ENCODE results near the gene CCDC178. TPM values are rescaled to one million over a fixed set of nuclear protein-coding genes. Genes with fewer than 3 reads are reported as not detected.
"Not testable (repeated sequence)": the region's sequence is repeated elsewhere in the genome, so short reads cannot be mapped to it uniquely, and the experiment has no call there.

CCDC178 gene
- total RNA-seq, 1 donor from 2014 or later, result 1.9 TPM

GRCh38 chr18:33231474-33232317 lies 208.8 kb downstream of the CCDC178 start:
- peak; percentile 70 for DNase-seq (ENCODE audit: low spot score)

DNA sequence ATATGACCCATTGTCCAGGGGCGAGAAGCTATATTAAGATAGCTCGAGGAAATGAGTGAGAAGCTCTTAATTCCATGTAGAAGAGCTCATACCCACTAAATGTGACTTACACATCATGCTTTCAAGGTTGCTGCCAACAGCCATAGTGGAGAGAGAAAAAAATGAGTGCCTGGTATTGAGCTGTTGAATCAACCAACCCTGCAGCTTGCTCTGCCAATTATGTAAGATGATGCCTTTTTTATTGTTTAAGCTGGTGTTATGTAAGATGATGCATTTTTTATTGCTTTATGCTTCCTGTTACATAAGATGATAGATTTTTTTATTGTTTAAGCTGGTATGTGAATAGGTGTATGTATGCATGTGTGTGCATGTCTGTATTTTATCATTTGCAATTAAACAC lies 228.2 kb downstream of the CCDC178 start:
- DNase-seq (ENCODE audit: low spot score), result no peak

DNA sequence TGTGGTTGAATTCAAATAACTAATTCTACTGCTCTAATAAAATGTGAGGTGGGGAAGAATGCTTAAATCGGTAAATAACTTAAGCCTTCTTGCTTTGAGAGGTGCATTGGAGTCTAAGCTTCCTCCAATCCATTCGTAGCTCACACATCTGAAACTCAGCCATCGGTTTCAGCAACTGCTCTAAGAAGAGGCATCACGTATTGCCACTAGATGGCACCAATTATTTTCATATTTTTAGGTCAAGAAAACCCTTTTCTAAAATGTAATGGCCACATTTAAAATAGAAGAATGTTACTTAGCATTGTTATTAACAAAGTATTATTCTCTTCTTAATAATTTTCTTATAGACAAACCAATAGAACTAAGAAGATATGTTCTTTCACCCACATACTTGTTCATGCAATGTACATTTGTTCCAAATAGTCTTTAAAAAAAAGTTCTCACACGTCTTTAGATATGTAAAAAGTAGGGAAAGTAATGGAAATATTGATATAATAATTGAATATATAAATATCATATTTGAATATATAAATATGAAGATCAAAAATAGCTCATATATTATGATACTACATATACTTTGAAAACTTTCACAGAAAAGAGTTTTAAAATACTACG lies 229.8 kb downstream of the CCDC178 start:
- DNase-seq (ENCODE audit: low spot score), result no peak

GRCh38 chr18:33205777-33206176 lies 234.7 kb downstream of the CCDC178 start:
- DNase-seq (ENCODE audit: low spot score), result no peak

DNA sequence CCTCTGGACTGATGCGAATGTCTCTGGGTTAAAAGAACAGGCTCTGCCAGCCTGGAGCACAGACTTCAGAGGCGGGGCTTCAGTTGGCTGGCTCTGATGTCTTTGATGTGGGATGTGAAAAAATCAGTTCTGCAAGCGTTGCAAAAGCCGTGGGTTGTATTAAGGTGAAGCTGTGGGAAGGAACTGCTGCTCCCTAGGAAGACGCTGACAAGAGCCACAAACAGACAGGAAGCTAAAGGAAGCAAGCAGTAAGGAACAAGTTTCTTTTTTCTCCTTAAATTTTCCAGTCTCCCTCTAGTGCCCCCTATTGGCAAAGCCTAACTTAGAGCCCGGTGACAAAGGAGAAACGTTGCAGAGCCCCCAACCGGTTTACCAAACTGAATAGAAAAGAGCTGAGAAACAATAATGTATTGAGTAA lies 239.0 kb downstream of the CCDC178 start:
- no peak for DNase-seq (ENCODE audit: low spot score)

DNA sequence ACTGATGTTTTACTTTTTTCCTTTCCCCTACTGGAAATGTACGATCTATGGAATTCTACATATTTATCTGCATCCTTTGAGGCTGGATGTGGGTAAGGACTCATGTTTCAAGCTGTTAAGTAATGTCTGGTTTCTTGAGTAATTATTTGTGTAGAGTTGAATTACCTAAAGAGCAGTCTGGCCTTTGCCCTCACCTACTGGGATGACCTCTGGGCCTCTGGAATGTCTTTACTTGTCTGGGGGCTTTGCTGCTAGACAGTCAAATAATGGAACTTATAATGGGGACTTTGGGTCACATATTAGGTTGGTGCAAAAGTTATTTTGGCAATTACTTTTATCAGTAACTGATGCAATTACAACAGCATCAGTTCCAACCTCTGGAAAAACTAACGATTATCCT lies 244.7 kb downstream of the CCDC178 start:
- no peak for DNase-seq (ENCODE audit: low spot score)

DNA sequence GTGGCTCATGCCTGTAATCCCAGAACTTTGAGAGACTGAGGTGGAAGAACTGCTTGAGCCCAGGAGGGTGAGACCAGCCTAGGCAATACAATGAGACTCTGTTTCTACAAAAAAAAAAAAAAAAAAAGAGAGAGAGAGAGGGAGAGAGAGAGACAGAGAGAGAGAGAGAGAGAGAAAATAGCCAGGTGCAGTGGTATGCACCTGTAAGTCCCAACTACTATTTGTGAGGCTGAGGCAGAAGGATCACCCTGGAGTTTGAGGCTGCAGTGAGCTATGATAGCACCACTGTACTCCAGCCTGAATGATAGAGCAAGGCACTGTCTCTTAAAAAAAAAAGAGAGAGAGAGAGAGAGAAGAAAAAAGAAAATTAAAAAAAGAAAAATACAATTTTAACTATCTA lies 245.7 kb downstream of the CCDC178 start:
- no peak for DNase-seq (ENCODE audit: low spot score)

DNA sequence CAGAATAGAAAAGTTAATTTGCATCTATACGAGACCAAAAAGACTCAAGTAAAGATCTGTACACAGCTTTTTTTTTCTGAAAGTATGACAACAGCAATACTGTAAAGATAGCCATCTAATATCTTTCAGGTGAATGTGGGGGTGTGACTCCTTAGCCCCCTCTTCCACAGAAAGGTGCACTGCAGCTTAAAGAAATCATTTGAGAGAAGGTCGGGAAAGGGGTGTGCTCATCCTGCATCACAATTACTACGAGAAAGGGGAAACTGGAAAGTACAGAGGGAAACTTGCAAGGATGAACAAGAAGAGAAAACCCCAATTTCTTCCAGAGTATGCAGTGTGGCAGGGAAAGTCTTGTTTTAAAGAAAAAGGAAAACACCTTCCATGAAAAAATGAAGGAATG lies 255.6 kb downstream of the CCDC178 start:
- no peak for DNase-seq (ENCODE audit: low spot score)

DNA sequence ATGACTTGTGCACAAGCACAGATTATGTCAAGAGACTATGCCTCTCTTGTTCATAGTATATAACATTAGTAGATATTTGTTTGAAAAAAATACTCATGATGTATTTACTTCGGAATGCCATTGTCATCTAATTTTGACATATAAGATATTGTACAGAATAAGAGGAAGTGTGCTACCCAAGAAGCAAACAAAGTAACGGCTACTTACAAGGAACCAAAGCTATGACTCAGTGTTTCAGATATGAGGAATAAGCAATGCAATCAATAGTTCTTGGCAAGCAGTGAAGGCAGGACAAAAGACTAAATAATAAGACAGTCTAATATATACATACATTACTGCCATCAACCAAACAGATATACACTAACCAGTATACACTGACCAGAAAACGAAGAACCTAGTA lies 256.3 kb downstream of the CCDC178 start:
- no peak for DNase-seq (ENCODE audit: low spot score)

DNA sequence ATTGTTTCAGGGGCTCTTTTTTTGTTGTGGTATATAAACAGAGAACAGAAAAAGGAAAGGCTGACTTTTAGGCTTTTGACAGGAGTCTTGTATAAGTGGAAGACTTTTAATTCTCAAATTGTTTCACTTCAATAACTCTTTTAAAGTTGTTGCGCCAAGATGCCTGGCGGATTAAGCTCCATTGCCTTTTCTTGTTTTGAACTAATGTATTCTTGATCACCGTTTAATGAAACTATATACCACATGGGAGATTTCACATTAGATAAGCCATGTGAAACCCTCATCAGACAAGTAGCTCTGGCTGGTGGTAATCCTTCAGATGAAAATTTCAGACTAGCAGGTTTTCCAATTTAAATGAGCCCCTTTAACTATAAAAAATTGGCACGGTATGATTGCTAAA lies 257.4 kb downstream of the CCDC178 start:
- DNase-seq (ENCODE audit: low spot score), result no peak

DNA sequence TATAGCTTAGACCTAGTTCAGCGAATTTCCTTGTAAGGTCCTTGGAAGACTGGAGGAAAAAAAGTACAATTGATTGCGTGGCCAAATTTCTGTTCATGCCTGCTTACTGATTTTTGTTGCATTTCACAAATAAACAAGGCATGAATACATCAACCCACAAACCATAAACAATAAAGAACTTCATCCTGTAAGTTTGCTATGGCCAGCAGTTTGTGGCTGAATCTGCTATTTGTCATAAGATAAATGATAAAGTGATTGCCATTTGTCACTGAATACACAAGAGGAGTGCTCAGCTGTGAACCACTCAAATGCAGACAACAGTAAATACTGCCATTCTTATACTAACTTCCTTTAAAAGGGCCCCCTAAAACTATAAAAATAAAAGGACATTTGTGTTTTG lies 259.5 kb downstream of the CCDC178 start:
- DNase-seq (ENCODE audit: low spot score), result no peak

- DNase-seq (ENCODE audit: low spot score), result no peak
Measured at GRCh38 chr18:33169218-33169617, 271.3 kb downstream of the CCDC178 start.

DNA sequence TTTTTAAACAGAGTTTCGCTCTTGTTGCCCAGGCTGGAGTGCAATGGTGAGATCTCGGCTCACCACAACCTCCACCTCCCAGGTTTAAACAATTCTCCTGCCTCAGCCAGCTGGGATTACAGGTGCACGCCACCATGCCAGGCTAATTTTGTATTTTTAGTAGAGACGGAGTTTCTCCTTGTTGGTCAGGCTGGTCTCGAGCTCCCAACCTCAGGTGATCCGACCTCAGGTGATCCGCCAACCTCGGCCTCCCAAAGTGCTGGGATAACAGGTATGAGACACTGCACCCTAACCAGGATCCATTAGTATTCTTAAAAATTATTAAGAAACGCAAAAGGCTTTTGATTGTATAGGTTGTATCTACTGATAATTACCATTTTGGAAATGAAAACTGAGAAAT lies 276.4 kb downstream of the CCDC178 start:
- DNase-seq (ENCODE audit: low spot score), result not testable (repeated sequence)

GRCh38 chr18:33161131-33161530 lies 279.4 kb downstream of the CCDC178 start:
- no peak for DNase-seq (ENCODE audit: low spot score)

DNA sequence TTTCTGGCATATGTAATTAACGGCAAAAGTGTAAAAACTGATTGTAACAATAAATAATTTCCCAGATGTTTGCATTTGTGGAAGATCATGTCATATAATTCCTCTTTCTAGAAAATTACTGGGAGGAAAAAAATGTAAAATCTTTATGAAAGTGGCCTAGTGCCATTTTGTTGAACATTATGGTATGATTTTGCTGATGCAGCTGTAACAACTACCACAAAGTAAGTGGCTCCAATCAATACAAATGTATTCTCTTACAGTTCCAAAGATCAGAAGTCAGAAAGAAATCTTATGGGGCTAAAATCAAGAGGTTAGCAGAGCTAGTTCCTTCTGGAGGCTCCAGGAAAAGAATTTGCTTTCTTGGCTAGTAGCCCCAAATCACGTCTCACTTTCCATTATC lies 281.4 kb downstream of the CCDC178 start:
- no peak for DNase-seq (ENCODE audit: low spot score)

DNA sequence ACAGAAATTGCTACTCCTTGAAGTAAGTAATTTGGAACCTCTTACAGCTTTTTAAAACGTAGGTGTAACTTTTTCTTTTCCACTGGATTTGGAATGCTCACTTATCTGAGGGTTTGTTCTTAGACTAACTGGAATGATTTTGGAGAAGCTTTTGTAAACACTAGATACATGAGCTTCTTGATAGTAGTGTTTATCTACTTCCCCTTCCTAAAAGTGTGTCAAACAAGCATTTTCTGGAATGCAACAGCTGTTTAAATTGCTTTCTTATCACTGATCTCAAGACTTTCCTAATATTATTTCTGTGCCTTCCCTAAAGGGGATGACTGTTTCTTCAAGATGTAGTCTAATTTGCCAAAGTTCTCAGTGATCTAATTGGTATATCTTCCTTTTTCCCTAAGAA lies 282.6 kb downstream of the CCDC178 start:
- DNase-seq (ENCODE audit: low spot score), result no peak

- DNase-seq (ENCODE audit: low spot score), result no peak
Measured at GRCh38 chr18:33156906-33157470, 283.5 kb downstream of the CCDC178 start.

- DNase-seq (ENCODE audit: low spot score), result no peak
Measured at GRCh38 chr18:33154049-33154448, 286.5 kb downstream of the CCDC178 start.

DNA sequence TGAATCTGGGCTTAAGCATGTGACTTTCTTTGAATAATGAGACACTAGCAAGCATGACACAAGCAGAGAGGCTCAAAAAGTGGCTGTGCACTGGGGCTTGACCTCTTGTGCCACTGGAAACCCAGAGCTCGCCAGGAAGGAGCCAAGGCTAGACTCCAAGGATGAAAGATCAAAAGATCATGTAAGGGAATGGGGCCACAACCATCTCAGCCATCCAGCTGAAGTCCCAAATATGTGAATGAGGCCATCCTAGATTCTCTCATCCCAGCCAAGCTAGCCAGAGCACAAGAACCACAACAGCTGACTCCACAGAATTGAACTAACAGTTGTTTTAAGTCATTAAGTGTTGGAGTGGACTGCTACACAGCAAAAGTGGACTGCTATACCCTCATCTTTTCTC lies 288.1 kb downstream of the CCDC178 start:
- no peak for DNase-seq (ENCODE audit: low spot score)

DNA sequence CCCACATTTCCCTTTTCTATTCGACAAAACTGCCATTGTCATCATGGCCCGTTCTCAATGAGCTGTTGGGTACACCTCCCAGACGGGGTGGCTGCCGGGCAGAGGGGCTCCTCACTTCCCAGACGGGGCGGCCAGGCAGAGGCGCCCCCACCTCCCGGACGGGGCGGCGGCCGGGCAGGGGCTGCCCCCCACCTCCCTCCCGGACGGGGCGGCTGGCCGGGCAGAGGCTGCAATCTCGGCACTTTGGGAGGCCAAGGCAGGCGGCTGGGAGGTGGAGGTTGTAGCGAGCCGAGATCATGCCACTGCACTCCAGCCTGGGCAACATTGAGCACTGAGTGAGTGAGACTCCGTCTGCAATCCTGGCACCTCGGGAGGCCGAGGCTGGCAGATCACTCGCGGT lies 292.7 kb downstream of the CCDC178 start:
- not testable (repeated sequence) for DNase-seq (ENCODE audit: low spot score)

DNA sequence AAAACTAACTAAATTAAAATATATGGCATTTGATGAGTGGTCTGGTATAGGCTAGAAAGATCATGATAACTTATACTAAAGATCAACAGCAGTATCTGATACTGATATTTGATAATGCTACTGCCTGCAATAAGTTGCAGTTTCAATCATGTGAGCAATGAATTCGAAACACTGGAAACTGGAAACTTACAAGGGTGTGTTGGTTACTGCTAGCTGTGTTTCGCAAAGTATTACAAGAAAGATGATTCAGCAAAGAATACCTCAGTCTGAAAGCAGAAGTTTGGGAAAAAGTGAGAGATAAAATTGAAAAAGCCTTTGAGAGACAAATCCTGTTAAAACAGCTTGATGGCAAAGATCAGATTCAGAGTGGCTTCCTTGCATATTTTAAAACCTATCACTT lies 294.5 kb downstream of the CCDC178 start:
- no peak for DNase-seq (ENCODE audit: low spot score)

DNA sequence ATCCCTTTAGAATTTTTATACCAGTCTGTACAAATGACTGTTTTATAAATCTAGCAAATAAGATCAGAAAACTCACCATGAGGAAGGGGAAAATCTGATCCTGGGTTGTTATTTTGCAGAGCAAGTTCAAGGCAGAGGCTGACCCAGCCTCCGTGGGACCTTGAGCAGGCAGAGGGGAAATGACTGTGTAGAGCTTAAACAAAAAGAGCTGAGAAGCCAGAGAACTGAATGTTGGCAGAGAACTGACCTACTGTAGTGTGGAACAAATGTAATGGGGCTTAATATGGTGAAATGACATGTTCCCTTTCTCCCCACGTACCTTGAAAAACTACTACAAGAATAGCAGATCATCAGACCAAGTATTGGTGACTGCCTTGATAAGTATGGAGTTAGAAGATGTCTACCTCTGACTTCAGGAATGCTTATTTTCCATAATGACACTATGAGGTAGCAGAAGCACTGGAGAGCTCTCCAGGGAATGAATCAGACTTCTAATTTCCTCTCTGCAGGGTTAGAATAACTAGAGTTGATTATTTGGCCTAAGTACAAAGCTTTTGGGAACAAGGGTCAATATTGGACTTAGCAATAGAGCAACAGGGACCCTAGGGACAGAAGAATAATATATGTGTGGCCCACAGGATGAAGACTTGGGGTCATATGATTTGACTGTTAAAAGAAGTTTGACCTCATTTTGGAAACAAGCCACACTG lies 304.4 kb downstream of the CCDC178 start:
- DNase-seq (ENCODE audit: low spot score), result no peak

- DNase-seq (ENCODE audit: low spot score), result no peak
Measured at GRCh38 chr18:33132657-33133056, 307.9 kb downstream of the CCDC178 start.

All from ureter (tissue), 1 donor.